ENCODE measurements around the gene OR52K2.
"Not testable (repeated sequence)": the region's sequence is repeated elsewhere in the genome, so short reads cannot be mapped to it uniquely, and the experiment has no call there.

The OR52K2 gene

DNA sequence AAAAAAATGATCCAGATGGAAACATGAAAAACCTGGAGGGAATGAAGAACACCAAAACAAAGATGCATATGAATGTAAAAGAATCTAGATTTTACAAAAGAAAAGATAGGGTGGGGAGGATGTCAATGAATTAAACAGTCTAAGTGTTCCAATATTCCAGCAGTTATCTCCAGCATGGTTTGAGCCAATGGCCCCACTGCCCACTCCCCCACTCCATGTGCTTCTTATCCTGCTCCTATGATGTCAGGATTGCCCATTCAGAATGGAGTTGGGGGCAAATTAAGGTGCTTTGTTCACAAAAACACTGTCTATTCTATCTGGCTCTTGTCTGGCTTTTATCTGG is 32.1 kb downstream of the OR52K2 start:
- no peaks in the 10 kb centered on the region for H3K9me3 ChIP-seq (ENCODE audit: control insufficient read depth, low read length)
- no peaks in the 10 kb centered on the region for H3K27me3 ChIP-seq (replicated peaks; ENCODE audit: control insufficient read depth, insufficient read depth, low read length)
- no peak overlapping the region for H3K9ac ChIP-seq (ENCODE audit: low read length)
- H3K4me3 ChIP-seq (ENCODE audit: low read length) = no peak overlapping the region
- H3K4me1 ChIP-seq (ENCODE audit: control insufficient read depth, insufficient read depth, low read length) = peaks cover 5% of the 10 kb centered on the region
- DNase-seq (ENCODE audit: low read depth) = no peak
- H3K36me3 ChIP-seq (ENCODE audit: control insufficient read depth, insufficient read depth, low read length, severe bottlenecking) = no peaks in the 10 kb centered on the region

DNA sequence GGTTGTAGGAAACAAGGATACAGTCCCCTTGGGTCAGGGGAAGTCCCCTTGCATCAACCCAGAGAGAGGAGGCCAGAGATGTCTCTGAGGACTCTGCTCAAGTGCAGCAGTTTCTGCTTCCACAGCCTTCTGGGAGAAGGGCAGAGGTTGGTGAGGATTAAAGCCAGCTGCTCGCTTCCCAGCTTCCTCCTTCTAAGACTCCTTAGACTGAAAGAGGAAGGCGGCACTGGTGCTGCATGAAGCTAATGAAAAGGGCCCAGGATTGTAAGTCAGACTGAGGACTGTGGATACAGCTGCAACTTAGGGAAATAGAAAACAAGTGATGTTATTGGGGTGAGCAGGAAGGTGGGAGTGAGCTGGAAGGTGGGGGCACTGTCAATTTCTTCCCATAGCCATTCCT is 33.4 kb downstream of the OR52K2 start, which contains the start of gene OR52K1:
TSS of gene OR52K1 (plus strand) at position 202 of the 400 bp plus-strand sequence. CDS start 6,255 bp downstream, outside the sequence.
- Histone ChIP-seq H3K9me3 (ENCODE audit: control insufficient read depth, low read length) (no peaks in the 10 kb centered on the region), H3K27me3 (replicated peaks; ENCODE audit: control insufficient read depth, insufficient read depth, low read length) (no peaks in the 10 kb centered on the region), H3K4me1 (ENCODE audit: control insufficient read depth, insufficient read depth, low read length) (peaks cover 5% of the 10 kb centered on the region), H3K4me3 (ENCODE audit: low read length) (no peak within 1 kb of the TSS), H3K36me3 (ENCODE audit: control insufficient read depth, insufficient read depth, low read length, severe bottlenecking) (no peaks in the 10 kb centered on the region), H3K9ac (ENCODE audit: low read length) (no peak within 1 kb of the TSS)
- DNase-seq (ENCODE audit: low read depth) = no peak

DNA sequence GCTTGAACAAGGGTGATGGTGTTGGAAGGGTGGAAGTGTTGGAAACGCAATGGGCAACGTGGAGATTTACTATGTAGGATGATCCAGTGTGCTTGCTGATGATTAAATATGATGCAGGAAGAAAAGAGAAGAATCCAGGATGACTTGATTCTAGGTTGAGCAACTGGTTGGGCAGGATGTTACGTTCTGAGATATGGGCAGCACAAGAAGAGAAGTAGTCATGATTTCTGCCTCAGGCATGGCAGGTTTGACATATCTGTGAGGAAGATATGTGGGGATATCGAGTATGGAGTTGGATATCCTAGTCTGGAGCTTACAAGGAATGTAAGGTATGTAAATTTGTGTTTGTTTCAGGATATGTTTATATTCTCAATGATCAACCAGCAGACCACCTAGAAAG is 35.2 kb downstream of the OR52K2 start:
- no peak overlapping the region for H3K9ac ChIP-seq (ENCODE audit: low read length)

DNA sequence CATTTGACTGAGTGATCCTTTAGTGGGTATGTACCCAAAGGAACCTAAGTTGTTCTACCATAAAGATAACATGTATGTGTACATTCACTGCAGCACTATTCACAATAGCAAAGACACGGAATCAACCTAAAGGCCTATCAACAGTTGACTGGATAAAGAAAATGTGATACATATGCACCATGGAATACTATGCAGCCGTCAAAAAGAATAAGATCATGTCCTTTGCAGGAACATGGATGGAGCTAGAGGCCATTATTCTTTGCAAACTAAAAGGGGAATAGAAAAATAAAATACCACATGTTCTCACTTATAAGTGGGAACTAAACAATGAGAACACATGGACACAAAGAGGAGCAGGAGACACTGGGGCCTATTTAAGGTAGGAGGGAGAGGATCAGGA is 42.3 kb downstream of the OR52K2 start:
- not testable (repeated sequence) for H3K36me3 ChIP-seq (ENCODE audit: control insufficient read depth, insufficient read depth, low read length, severe bottlenecking); H3K9me3 ChIP-seq (ENCODE audit: control insufficient read depth, low read length); DNase-seq (ENCODE audit: low read depth); H3K4me3 ChIP-seq (ENCODE audit: low read length); H3K4me1 ChIP-seq (ENCODE audit: control insufficient read depth, insufficient read depth, low read length); H3K9ac ChIP-seq (ENCODE audit: low read length)
- peaks cover 26% of the 10 kb centered on the region for H3K27me3 ChIP-seq (replicated peaks; ENCODE audit: control insufficient read depth, insufficient read depth, low read length)

More for the DNA sequence above, 35.2 kb downstream of the OR52K2 start:
- Histone ChIP-seq H3K4me1 (ENCODE audit: control insufficient read depth, insufficient read depth, low read length) (peaks cover 5% of the 10 kb centered on the region), H3K27me3 (replicated peaks; ENCODE audit: control insufficient read depth, insufficient read depth, low read length) (peaks cover 4% of the 10 kb centered on the region), H3K36me3 (ENCODE audit: control insufficient read depth, insufficient read depth, low read length, severe bottlenecking) (no peaks in the 10 kb centered on the region), H3K4me3 (ENCODE audit: low read length) (no peak overlapping the region), H3K9me3 (ENCODE audit: control insufficient read depth, low read length) (no peaks in the 10 kb centered on the region)
- DNase-seq (ENCODE audit: low read depth) = no peak

- DNase-seq (ENCODE audit: low read depth) = no peak
- no peaks in the 10 kb centered on the region for H3K36me3 ChIP-seq (ENCODE audit: control insufficient read depth, insufficient read depth, low read length, severe bottlenecking)
- H3K27me3 ChIP-seq (replicated peaks; ENCODE audit: control insufficient read depth, insufficient read depth, low read length) = peaks cover 29% of the 10 kb centered on the region
- no peak overlapping the region for H3K9ac ChIP-seq (ENCODE audit: low read length)
- H3K9me3 ChIP-seq (ENCODE audit: control insufficient read depth, low read length) = no peaks in the 10 kb centered on the region
- H3K4me1 ChIP-seq (ENCODE audit: control insufficient read depth, insufficient read depth, low read length) = peaks cover 6% of the 10 kb centered on the region
- no peak overlapping the region for H3K4me3 ChIP-seq (ENCODE audit: low read length)
Observed at GRCh38 chr11:4491878-4492606, 42.9 kb downstream of the OR52K2 start.

DNA sequence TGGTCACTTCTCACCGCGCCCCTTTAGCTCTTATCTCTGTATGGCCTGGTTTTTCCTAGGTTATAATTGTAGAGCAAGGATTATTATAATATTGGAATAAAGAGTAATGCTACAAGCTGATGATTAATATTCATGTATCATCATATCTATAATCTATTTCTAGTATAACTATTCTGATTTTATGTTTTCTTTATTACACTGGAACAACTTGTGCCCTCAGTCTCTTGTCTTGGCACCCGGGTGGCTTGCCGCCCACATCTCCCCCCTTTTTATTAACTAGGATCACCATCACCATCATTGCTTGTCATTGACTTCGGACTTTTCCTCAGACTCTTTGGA is 44.4 kb downstream of the OR52K2 start:
- no peak overlapping the region for H3K9ac ChIP-seq (ENCODE audit: low read length)
- peaks cover 8% of the 10 kb centered on the region for H3K4me1 ChIP-seq (ENCODE audit: control insufficient read depth, insufficient read depth, low read length)
- no peaks in the 10 kb centered on the region for H3K9me3 ChIP-seq (ENCODE audit: control insufficient read depth, low read length)
- H3K27me3 ChIP-seq (replicated peaks; ENCODE audit: control insufficient read depth, insufficient read depth, low read length) = peaks cover 39% of the 10 kb centered on the region
- H3K4me3 ChIP-seq (ENCODE audit: low read length) = no peak overlapping the region
- H3K36me3 ChIP-seq (ENCODE audit: control insufficient read depth, insufficient read depth, low read length, severe bottlenecking) = no peaks in the 10 kb centered on the region
- DNase-seq (ENCODE audit: low read depth) = no peak

- H3K9me3 ChIP-seq (ENCODE audit: control insufficient read depth, low read length) = no peaks in the 10 kb centered on the region
- peaks cover 30% of the 10 kb centered on the region for H3K27me3 ChIP-seq (replicated peaks; ENCODE audit: control insufficient read depth, insufficient read depth, low read length)
Observed at GRCh38 chr11:4495487-4495886, 46.4 kb downstream of the OR52K2 start.

DNA sequence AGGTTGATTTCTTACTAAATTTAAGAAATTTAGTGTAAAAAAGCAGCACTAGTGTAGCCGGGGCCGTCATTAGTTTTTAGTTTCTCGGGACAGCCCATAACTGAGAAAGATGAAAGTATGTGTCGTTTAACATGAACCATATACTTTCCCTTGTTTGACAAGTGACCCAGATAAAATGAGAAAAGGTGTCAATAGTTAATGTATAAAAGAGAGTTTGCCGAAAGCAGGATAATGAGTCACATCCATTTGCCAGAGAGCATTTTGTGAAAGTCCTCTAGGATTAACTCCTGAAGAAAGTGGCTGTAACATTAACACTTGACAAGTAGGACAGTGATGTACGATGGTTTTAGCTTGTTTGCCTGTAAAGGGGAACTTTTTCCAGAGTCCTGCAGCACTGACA is 46.9 kb downstream of the OR52K2 start:
- Histone ChIP-seq H3K27me3 (replicated peaks; ENCODE audit: control insufficient read depth, insufficient read depth, low read length) (peaks cover 30% of the 10 kb centered on the region), H3K4me3 (ENCODE audit: low read length) (no peak overlapping the region), H3K9ac (ENCODE audit: low read length) (no peak overlapping the region), H3K36me3 (ENCODE audit: control insufficient read depth, insufficient read depth, low read length, severe bottlenecking) (no peaks in the 10 kb centered on the region), H3K4me1 (ENCODE audit: control insufficient read depth, insufficient read depth, low read length) (peaks cover 8% of the 10 kb centered on the region), H3K9me3 (ENCODE audit: control insufficient read depth, low read length) (no peaks in the 10 kb centered on the region)
- no peak for DNase-seq (ENCODE audit: low read depth)

More at GRCh38 chr11:4495487-4495886, 46.4 kb downstream of the OR52K2 start:
- peaks cover 8% of the 10 kb centered on the region for H3K4me1 ChIP-seq (ENCODE audit: control insufficient read depth, insufficient read depth, low read length)
- H3K4me3 ChIP-seq (ENCODE audit: low read length) = no peak overlapping the region
- no peak for DNase-seq (ENCODE audit: low read depth)
- H3K9ac ChIP-seq (ENCODE audit: low read length) = no peak overlapping the region
- no peaks in the 10 kb centered on the region for H3K36me3 ChIP-seq (ENCODE audit: control insufficient read depth, insufficient read depth, low read length, severe bottlenecking)

DNA sequence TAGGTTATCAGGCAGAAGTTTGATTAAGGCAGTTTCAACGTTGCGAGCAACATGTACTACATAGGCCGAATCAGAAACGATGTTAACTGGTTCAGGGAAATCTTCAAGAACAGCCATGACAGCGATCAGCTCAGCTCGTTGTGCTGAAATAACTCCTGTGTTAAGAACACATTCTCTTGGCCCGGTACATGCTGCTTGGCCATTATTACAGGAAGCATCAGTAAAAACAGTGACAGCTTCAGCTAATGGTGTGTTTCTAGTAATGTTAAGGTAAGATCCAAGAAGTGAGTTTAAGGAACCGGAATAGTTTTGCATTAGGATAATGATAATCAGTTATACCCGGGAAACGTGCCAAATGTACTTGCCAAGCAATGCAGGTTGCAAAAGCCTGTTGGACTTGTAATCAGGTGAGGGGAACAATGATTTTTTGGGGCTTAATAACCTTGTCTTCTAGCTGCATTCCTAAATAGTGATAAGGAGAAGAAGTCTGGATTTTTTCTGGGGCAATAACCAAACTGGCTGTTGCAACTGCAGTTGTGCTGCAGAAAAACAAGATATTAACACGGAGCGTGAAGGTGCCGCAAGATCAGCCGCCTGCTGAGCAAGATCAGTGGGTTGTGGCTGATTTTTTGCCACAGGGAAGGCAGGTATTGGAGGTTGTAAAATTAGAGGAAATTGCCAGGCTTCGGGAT is 47.6 kb downstream of the OR52K2 start:
- H3K27me3 ChIP-seq (replicated peaks; ENCODE audit: control insufficient read depth, insufficient read depth, low read length) = peaks cover 30% of the 10 kb centered on the region
- DNase-seq (ENCODE audit: low read depth) = no peak
- H3K36me3 ChIP-seq (ENCODE audit: control insufficient read depth, insufficient read depth, low read length, severe bottlenecking) = no peaks in the 10 kb centered on the region
- H3K9me3 ChIP-seq (ENCODE audit: control insufficient read depth, low read length) = no peaks in the 10 kb centered on the region
- H3K4me1 ChIP-seq (ENCODE audit: control insufficient read depth, insufficient read depth, low read length) = peaks cover 8% of the 10 kb centered on the region
- no peak overlapping the region for H3K4me3 ChIP-seq (ENCODE audit: low read length)
- H3K9ac ChIP-seq (ENCODE audit: low read length) = no peak overlapping the region
